Measurements from ENCODE around the gene SLC35E3. TPM values are rescaled to one million over a fixed set of nuclear protein-coding genes. Genes with fewer than 3 reads are reported as not detected.

Gene SLC35E3
- total RNA-seq, 1 experiment from 2014 or later, result 25.0 TPM

- H3K9me3 ChIP-seq, result no peaks in the 10 kb centered on the region
- Mint-ChIP-seq H3K4me3 (ENCODE audit: unreplicated experiment) (no peak overlapping the region), H3K9me3 (ENCODE audit: unreplicated experiment) (no peaks in the 10 kb centered on the region), H3K27me3 (ENCODE audit: insufficient read depth, unreplicated experiment) (no peaks in the 10 kb centered on the region), H3K36me3 (ENCODE audit: insufficient read depth, unreplicated experiment) (no peaks in the 10 kb centered on the region), H3K27ac (ENCODE audit: unreplicated experiment) (no peak overlapping the region), H3K4me1 (ENCODE audit: low read depth, unreplicated experiment) (peaks cover 23% of the 10 kb centered on the region)
- TF ChIP-seq, protein P1, sequence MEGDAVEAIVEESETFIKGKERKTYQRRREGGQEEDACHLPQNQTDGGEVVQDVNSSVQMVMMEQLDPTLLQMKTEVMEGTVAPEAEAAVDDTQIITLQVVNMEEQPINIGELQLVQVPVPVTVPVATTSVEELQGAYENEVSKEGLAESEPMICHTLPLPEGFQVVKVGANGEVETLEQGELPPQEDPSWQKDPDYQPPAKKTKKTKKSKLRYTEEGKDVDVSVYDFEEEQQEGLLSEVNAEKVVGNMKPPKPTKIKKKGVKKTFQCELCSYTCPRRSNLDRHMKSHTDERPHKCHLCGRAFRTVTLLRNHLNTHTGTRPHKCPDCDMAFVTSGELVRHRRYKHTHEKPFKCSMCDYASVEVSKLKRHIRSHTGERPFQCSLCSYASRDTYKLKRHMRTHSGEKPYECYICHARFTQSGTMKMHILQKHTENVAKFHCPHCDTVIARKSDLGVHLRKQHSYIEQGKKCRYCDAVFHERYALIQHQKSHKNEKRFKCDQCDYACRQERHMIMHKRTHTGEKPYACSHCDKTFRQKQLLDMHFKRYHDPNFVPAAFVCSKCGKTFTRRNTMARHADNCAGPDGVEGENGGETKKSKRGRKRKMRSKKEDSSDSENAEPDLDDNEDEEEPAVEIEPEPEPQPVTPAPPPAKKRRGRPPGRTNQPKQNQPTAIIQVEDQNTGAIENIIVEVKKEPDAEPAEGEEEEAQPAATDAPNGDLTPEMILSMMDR (IDR thresholded peaks at IDR 0.05; ENCODE audit: insufficient read depth in 1 of 2, low read depth in 1 of 2, low read length in 1 of 2, severe bottlenecking in 1 of 2, unreplicated experiment in 1 of 2), result no peak
- CTCF ChIA-PET, result no interaction called here
- H3K36me3 ChIP-seq (ENCODE audit: control insufficient read depth, insufficient read depth, low read length), result no peaks in the 10 kb centered on the region
- no peaks in the 10 kb centered on the region for H3K27me3 ChIP-seq (replicated peaks; ENCODE audit: control insufficient read depth, insufficient read depth, low read length)
- DNase-seq, result no peak
- peaks cover 18% of the 10 kb centered on the region for H3K4me1 ChIP-seq
- BruUV-seq (replicated peaks), result no TSS peak
- POLR2A ChIA-PET, result interaction anchor here (0.7 kb wide), 1 partner anchor 706 kb away, joined by 4 read pairs; no protein-coding TSS in a partner anchor
- intact Hi-C loops (cut with micrococcal nuclease; ENCODE audit: unreplicated experiment), result no loop called here
- no peak overlapping the region for H3K4me3 ChIP-seq (ENCODE audit: low read depth, low read length)
These were observed 38.0 kb downstream of the SLC35E3 start for GRCh38 chr12:68784015-68784414.

DNA sequence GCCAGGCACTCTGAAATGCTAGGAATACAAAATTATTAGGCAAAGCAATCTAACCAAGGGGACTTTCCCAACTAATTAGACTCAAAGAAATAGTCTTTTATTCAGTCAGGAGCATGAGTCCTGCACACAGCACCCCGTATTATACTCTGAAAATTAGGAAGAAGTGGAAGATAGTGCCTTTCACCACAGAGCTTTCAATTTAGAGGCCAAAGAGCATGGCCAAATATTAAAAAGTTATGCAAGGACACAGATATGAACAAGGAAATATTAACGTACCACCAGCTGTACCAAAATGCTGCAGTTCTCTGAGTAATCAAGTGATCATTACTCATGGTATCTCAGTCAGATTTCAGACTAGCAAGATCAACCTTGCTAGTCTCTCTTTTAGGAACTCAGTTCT lies 39.4 kb downstream of the SLC35E3 start:
- Mint-ChIP-seq H3K4me3 (ENCODE audit: unreplicated experiment) (no peak overlapping the region), H3K4me1 (ENCODE audit: low read depth, unreplicated experiment) (peaks cover 27% of the 10 kb centered on the region), H3K36me3 (ENCODE audit: insufficient read depth, unreplicated experiment) (no peaks in the 10 kb centered on the region), H3K27me3 (ENCODE audit: insufficient read depth, unreplicated experiment) (no peaks in the 10 kb centered on the region), H3K27ac (ENCODE audit: unreplicated experiment) (no peak overlapping the region), H3K9me3 (ENCODE audit: unreplicated experiment) (no peaks in the 10 kb centered on the region)
- Histone ChIP-seq H3K4me1 (peaks cover 23% of the 10 kb centered on the region), H3K36me3 (ENCODE audit: control insufficient read depth, insufficient read depth, low read length) (no peaks in the 10 kb centered on the region), H3K27me3 (replicated peaks; ENCODE audit: control insufficient read depth, insufficient read depth, low read length) (no peaks in the 10 kb centered on the region), H3K4me3 (ENCODE audit: low read depth, low read length) (no peak overlapping the region), H3K9me3 (no peaks in the 10 kb centered on the region)
- ChIA-PET CTCF (no interaction called here), POLR2A (no interaction called here)
- BruUV-seq (replicated peaks), result no TSS peak
- TF ChIP-seq, protein P1 (IDR thresholded peaks at IDR 0.05; ENCODE audit: insufficient read depth in 1 of 2, low read depth in 1 of 2, low read length in 1 of 2, severe bottlenecking in 1 of 2, unreplicated experiment in 1 of 2), result no peak
- intact Hi-C loops (cut with micrococcal nuclease; ENCODE audit: unreplicated experiment), result no loop called here
- DNase-seq, result no peak

GRCh38 chr12:68785823-68786222 lies 39.8 kb downstream of the SLC35E3 start:
- Mint-ChIP-seq H3K9me3 (ENCODE audit: unreplicated experiment) (no peaks in the 10 kb centered on the region), H3K27me3 (ENCODE audit: insufficient read depth, unreplicated experiment) (no peaks in the 10 kb centered on the region), H3K4me1 (ENCODE audit: low read depth, unreplicated experiment) (peaks cover 27% of the 10 kb centered on the region), H3K27ac (ENCODE audit: unreplicated experiment) (no peak overlapping the region), H3K36me3 (ENCODE audit: insufficient read depth, unreplicated experiment) (no peaks in the 10 kb centered on the region), H3K4me3 (ENCODE audit: unreplicated experiment) (no peak overlapping the region)
- H3K9me3 ChIP-seq, result no peaks in the 10 kb centered on the region
- H3K4me1 ChIP-seq, result peaks cover 23% of the 10 kb centered on the region
- CTCF ChIA-PET, result no interaction called here
- no peak overlapping the region for H3K4me3 ChIP-seq (ENCODE audit: low read depth, low read length)
- TF ChIP-seq, protein P1 (IDR thresholded peaks at IDR 0.05; ENCODE audit: insufficient read depth in 1 of 2, low read depth in 1 of 2, low read length in 1 of 2, severe bottlenecking in 1 of 2, unreplicated experiment in 1 of 2), result no peak
- BruUV-seq (replicated peaks), result no TSS peak
- intact Hi-C loops (cut with micrococcal nuclease; ENCODE audit: unreplicated experiment), result no loop called here
- H3K36me3 ChIP-seq (ENCODE audit: control insufficient read depth, insufficient read depth, low read length), result no peaks in the 10 kb centered on the region
- no peak for DNase-seq
- POLR2A ChIA-PET, result no interaction called here
- H3K27me3 ChIP-seq (replicated peaks; ENCODE audit: control insufficient read depth, insufficient read depth, low read length), result no peaks in the 10 kb centered on the region

Measured in Caco-2 (cell line).